Esophagus squamous epithelium (tissue), 5 donors: Measurements from ENCODE around the gene GNA12. TPM values are rescaled to one million over a fixed set of nuclear protein-coding genes. Genes with fewer than 3 reads are reported as not detected.

ENCODE experiments used
- DNase-seq: peaks from one replicate; lab custom pipeline; 2025; lab: John Stamatoyannopoulos, UW
- H3K27ac ChIP-seq, 4 donors: fragments of 200-600 bp; sonication (generic); one replicate each; pipeline ENCODE4 v1.5.1; 2016 to 2019; ENCODE audit warnings: mild to moderate bottlenecking in 1 of 4
- H3K27me3 ChIP-seq, 4 donors: fragments of 200-600 bp; sonication (generic); 1 replicate in 3 of 4; 2 replicates in 1 of 4; pipeline versions ENCODE4 v1.5.1 to v1.6.0; 2017 to 2021; ENCODE audit warnings: antibody characterized with exemption in 1 of 4
- H3K36me3 ChIP-seq, 3 donors: fragments of 200-600 bp; sonication (generic); one replicate each; pipeline ENCODE4 v1.5.1; 2016 to 2019
- H3K4me1 ChIP-seq, 3 donors: fragments of 200-600 bp; sonication (generic); one replicate each; pipeline ENCODE4 v1.5.1; 2017 to 2019
- H3K4me3 ChIP-seq, 4 donors: fragments of 200-600 bp; sonication (generic); 1 replicate in 3 of 4; 2 replicates in 1 of 4; pipeline ENCODE4 v1.5.1; 2016 to 2019; ENCODE audit warnings: mild to moderate bottlenecking in 2 of 4, moderate library complexity in 1 of 4
- H3K9me3 ChIP-seq, 3 donors: fragments of 200-600 bp; sonication (generic); one replicate each; pipeline ENCODE4 v1.5.1; 2016 to 2019
- POLR2A ChIP-seq, 4 donors: fragments of 450-650 bp; IDR thresholded peaks; one replicate each; pipeline ENCODE4 v1.6.1; 2017; ENCODE audit warnings: antibody characterized with exemption in 4 of 4, mild to moderate bottlenecking in 4 of 4, moderate library complexity in 3 of 4
- WGBS, 2 donors: methylation state at CpG; one replicate each; pipeline ENCODE4 v1.1.5; 2018; 5-methylcytosine and 5-hydroxymethylcytosine counted together
- intact Hi-C: fragments of 100-400 bp; cut with DNase I; formaldehyde crosslinking; loops from one replicate; pipeline ENCODE4 v1.15.0; 2022
- total RNA-seq, 4 donors: library from RNA; depleted of rRNA; stranded (reverse); fragments of >200 nt; gene quantifications; one replicate each; pipeline ENCODE4 v1.1.0, GENCODE V29; 2016
- TF ChIP-seq, protein P1 (sequence below), 6 experiments: fragments of 450-650 bp in 4 of 6; fragments of 200-600 bp in 2 of 6; sonication (generic) in 2 of 6; IDR thresholded peaks; one replicate each; pipeline ENCODE4 v1.5.1; 2016 to 2019; ENCODE audit warnings: antibody characterized with exemption in 6 of 6, mild to moderate bottlenecking in 4 of 6, moderate library complexity in 4 of 6
- donor health status: DM: yes; HTN: yes; CAD: no.

Gene GNA12
- total RNA-seq, 4 donors from 2014 or later: 6.6 to 11.6 (median 7.6) TPM

DNA sequence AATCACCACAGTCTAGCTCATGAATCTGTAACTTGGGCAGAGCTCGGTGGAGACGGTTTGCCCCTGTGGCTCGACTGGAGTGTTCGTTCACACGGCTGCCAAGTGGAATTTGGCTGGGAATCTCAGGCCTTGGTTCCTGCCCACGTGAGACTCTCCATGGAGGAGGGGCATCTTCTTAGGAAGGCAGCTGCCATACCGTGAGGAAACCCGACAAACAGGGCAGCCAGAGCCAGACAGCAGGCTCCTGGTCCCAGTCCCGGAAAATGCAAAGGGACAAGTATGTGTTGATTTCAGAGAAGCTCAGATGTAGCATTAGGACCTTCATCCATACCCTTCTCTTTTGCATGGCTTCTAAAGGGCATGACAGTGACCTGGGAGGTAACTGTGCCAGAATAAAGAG lies 129.5 kb downstream of the GNA12 start:
- TF ChIP-seq, protein P1, sequence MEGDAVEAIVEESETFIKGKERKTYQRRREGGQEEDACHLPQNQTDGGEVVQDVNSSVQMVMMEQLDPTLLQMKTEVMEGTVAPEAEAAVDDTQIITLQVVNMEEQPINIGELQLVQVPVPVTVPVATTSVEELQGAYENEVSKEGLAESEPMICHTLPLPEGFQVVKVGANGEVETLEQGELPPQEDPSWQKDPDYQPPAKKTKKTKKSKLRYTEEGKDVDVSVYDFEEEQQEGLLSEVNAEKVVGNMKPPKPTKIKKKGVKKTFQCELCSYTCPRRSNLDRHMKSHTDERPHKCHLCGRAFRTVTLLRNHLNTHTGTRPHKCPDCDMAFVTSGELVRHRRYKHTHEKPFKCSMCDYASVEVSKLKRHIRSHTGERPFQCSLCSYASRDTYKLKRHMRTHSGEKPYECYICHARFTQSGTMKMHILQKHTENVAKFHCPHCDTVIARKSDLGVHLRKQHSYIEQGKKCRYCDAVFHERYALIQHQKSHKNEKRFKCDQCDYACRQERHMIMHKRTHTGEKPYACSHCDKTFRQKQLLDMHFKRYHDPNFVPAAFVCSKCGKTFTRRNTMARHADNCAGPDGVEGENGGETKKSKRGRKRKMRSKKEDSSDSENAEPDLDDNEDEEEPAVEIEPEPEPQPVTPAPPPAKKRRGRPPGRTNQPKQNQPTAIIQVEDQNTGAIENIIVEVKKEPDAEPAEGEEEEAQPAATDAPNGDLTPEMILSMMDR (IDR thresholded peaks at IDR 0.05): no peak
- TF ChIP-seq POLR2A (IDR thresholded peaks at IDR 0.05): no peak
- intact Hi-C loops: no loop called here
- Histone ChIP-seq H3K27ac (no peak overlapping the region), H3K4me3 (no peak overlapping the region), H3K36me3 (no peaks in the 10 kb centered on the region), H3K27me3 (peaks cover 0 to 16% (median 0%) of the 10 kb centered on the region in 4 donors), H3K4me1 (peaks cover 0 to 51% (median 10%) of the 10 kb centered on the region in 3 donors), H3K9me3 (no peaks in the 10 kb centered on the region)
- 81 to 100% methylated on average over 2 to 9 of the region's 9 CpGs for WGBS, 2 donors
- DNase-seq: no peak

DNA sequence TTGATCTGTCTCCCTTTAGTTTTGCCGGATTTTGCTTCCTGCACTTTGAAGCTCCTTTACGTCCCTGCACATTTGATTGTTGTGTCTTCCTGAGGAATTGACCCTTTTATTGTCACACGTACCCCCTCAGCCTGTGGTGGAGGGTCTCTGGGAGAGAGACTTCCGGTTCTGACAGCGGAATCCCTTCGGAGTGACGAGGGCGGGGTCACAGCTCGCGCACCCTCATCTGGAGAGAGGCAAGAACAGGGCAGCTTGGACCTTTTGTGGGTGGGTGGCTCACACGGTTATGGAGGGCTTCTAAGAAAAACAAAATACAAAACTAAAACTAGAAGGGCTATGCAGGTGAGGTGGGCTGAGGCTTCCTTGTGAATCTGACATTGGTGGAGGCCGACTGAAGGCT lies 130.1 kb downstream of the GNA12 start:
- Histone ChIP-seq H3K4me3 (no peak overlapping the region), H3K9me3 (no peaks in the 10 kb centered on the region), H3K4me1 (peaks cover 0 to 54% (median 10%) of the 10 kb centered on the region in 3 donors), H3K36me3 (no peaks in the 10 kb centered on the region), H3K27ac (no peak overlapping the region), H3K27me3 (peaks cover 0 to 19% (median 0%) of the 10 kb centered on the region in 4 donors)
- no peak for TF ChIP-seq POLR2A (IDR thresholded peaks at IDR 0.05)
- TF ChIP-seq, protein P1 (IDR thresholded peaks at IDR 0.05): no peak
- DNase-seq: no peak
- intact Hi-C loops: no loop called here
- WGBS, 2 donors: 85 to 89% methylated on average over 5 to 7 of the region's 12 CpGs

DNA sequence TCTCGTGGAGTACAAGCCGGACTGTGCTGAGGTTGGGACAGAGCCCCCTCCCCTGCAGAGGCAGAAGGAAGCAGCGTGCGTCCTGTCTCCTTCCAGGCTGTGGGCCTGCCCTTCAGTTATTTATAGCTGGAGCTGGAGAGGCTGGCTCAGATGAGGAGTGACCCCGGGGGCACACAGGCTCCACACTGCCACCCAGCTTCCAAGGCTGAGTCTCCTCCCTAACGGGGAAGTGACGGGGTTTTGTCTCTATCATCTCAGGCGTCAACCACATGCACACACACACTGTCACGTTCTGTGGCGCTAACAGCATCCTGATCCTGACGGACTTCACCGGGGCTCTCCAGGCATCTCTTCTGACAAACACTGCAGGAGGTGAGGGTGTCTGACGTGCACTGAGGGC lies 130.7 kb downstream of the GNA12 start:
- TF ChIP-seq, protein P1 (IDR thresholded peaks at IDR 0.05): no peak
- TF ChIP-seq POLR2A (IDR thresholded peaks at IDR 0.05): no peak
- no peak overlapping the region for H3K27ac ChIP-seq
- H3K27me3 ChIP-seq: peaks cover 0 to 25% (median 0%) of the 10 kb centered on the region in 4 donors
- H3K9me3 ChIP-seq: no peaks in the 10 kb centered on the region
- H3K4me3 ChIP-seq: no peak overlapping the region
- DNase-seq: no peak
- H3K4me1 ChIP-seq: peaks cover 0 to 54% (median 10%) of the 10 kb centered on the region in 3 donors
- no peaks in the 10 kb centered on the region for H3K36me3 ChIP-seq
- intact Hi-C loops: no loop called here
- WGBS, 2 donors: 38 to 46% methylated on average over 2 to 7 of the region's 13 CpGs

DNA sequence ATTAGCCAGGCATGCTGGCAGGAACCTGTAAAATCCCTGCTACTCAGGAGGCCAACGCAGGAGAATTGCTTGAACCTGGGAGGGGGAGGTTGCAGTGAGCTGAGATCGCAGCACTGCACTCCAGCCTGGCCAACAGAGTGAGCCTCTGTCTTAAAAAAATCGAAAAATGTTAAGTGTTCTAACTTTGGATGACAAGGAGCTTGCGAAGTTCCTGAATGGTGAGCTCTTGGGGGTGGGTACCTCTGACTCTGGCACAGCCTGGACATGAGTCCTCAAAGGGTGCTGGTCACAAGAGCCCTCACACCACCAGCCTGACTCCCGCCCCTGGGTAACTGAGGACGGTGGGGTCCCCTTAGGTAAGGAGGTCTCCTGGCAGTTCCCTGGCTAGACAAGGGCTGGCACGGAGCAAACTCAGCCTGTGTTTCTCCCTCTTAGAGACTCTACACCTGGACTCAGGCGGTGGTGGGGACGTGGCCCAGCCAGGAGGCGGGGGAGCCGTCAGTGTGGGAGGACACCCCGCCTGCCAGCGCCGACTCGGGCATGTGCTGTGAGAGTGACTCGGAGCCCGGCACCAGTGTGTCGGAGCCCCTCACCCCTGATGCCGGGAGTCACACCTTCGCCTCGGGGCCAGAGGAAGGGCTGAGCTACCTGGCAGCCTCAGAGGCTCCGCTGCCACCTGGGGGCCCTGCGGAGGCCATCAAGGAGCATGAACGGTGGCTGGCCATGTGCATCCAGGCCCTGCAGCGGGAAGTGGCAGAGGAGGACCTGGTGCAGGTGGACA lies 132.0 kb downstream of the GNA12 start:
- no peak overlapping the region for H3K27ac ChIP-seq
- no peaks in the 10 kb centered on the region for H3K9me3 ChIP-seq
- intact Hi-C loops: no loop called here
- H3K4me3 ChIP-seq: no peak overlapping the region
- no peaks in the 10 kb centered on the region for H3K36me3 ChIP-seq
- H3K4me1 ChIP-seq: peaks cover 0 to 45% (median 5%) of the 10 kb centered on the region in 3 donors
- H3K27me3 ChIP-seq: peaks cover 0 to 32% (median 0%) of the 10 kb centered on the region in 4 donors
- DNase-seq: no peak
- TF ChIP-seq, protein P1 (IDR thresholded peaks at IDR 0.05): no peak
- TF ChIP-seq POLR2A (IDR thresholded peaks at IDR 0.05): no peak
- WGBS, 2 donors: 89 to 100% methylated on average over 4 to 6 of the region's 25 CpGs

DNA sequence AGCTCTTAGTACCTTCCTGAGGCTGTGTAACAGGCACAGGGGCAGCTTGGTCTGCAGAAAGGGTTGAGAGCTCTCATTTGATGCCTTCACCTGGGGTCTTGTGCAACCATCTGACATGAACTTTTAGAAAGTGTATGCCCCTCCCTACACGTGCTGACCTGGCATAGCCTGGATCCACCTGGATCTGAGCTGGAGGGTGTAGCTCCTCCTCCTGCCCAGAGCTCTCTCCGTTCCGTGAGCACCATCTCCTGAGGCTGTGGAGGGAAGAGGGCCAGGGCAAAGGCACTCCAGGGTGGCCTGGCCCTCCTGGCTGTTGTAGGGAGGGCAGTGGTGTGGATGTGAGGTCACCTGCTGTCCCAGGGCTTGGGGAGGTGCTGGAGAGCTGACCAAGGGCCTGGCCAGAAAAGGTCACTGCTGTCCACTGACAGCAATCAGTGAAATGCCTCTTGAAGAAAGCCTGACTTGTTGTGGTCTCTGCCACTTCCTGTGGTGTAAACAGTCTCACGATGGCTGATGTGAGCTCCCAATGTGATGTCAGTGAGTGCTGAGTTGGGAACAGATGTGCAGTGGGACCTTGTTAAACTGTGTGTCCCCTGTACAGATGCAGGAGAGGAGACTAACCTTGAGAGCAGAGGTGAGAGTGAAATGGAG lies 133.1 kb downstream of the GNA12 start:
- H3K27ac ChIP-seq: no peak overlapping the region

More for the DNA sequence above, 133.1 kb downstream of the GNA12 start:
- H3K4me3 ChIP-seq: no peak overlapping the region
- 0% methylated on average over 1 of the region's 4 CpGs for WGBS, 2 donors
- peaks cover 0 to 32% (median 0%) of the 10 kb centered on the region in 4 donors for H3K27me3 ChIP-seq
- no peaks in the 10 kb centered on the region for H3K9me3 ChIP-seq
- H3K4me1 ChIP-seq: peaks cover 0 to 35% (median 5%) of the 10 kb centered on the region in 3 donors
- TF ChIP-seq POLR2A (IDR thresholded peaks at IDR 0.05): no peak
- intact Hi-C loops: no loop called here
- H3K36me3 ChIP-seq: no peaks in the 10 kb centered on the region
- no peak for DNase-seq
